ENCODE results near the gene CHRNB2. TPM values are rescaled to one million over a fixed set of nuclear protein-coding genes. Genes with fewer than 3 reads are reported as not detected.

CHRNB2 gene
- total RNA-seq, 2 donors from 2014 or later: 0.07 to 0.16 TPM

GRCh38 chr1:154589780-154590179, 22.2 kb downstream of the CHRNB2 start:
- no peaks in the 10 kb centered on the region for H3K27me3 ChIP-seq
- TF ChIP-seq CTCF (IDR thresholded peaks at IDR 0.05): no peak
- H3K9me3 ChIP-seq: no peaks in the 10 kb centered on the region
- H3K4me3 ChIP-seq: no peak overlapping the region
- H3K27ac ChIP-seq: no peak overlapping the region
- DNase-seq: no peak
- H3K9ac ChIP-seq (ENCODE audit: low read depth in 2 of 2, low read length in 2 of 2): no peak overlapping the region
- H3K36me3 ChIP-seq: peaks cover 57% of the 10 kb centered on the region
- no peaks in the 10 kb centered on the region for H3K4me1 ChIP-seq
- intact Hi-C loops (cut with DNase I): no loop called here

GRCh38 chr1:154590756-154591155, 23.2 kb downstream of the CHRNB2 start:
- no peak for TF ChIP-seq CTCF (IDR thresholded peaks at IDR 0.05)
- Histone ChIP-seq H3K36me3 (peaks cover 51% of the 10 kb centered on the region), H3K9me3 (no peaks in the 10 kb centered on the region), H3K4me1 (no peaks in the 10 kb centered on the region), H3K4me3 (no peak overlapping the region), H3K27me3 (no peaks in the 10 kb centered on the region), H3K9ac (ENCODE audit: low read depth in 2 of 2, low read length in 2 of 2) (no peak overlapping the region), H3K27ac (no peak overlapping the region)
- DNase-seq: no peak
- intact Hi-C loops (cut with DNase I): no loop called here

GRCh38 chr1:154591206-154591605, 23.6 kb downstream of the CHRNB2 start:
- Histone ChIP-seq H3K4me3 (no peak overlapping the region), H3K36me3 (peaks cover 49% of the 10 kb centered on the region), H3K4me1 (no peaks in the 10 kb centered on the region), H3K9me3 (no peaks in the 10 kb centered on the region), H3K27ac (no peak overlapping the region), H3K9ac (ENCODE audit: low read depth in 2 of 2, low read length in 2 of 2) (no peak overlapping the region), H3K27me3 (no peaks in the 10 kb centered on the region)
- no peak for TF ChIP-seq CTCF (IDR thresholded peaks at IDR 0.05)
- no peak for DNase-seq
- intact Hi-C loops (cut with DNase I): no loop called here

GRCh38 chr1:154593390-154593789, 25.8 kb downstream of the CHRNB2 start:
- intact Hi-C loops (cut with DNase I): no loop called here
- H3K9ac ChIP-seq (ENCODE audit: low read depth in 2 of 2, low read length in 2 of 2): no peak overlapping the region
- no peak for TF ChIP-seq CTCF (IDR thresholded peaks at IDR 0.05)

GRCh38 chr1:154594811-154595210, 27.2 kb downstream of the CHRNB2 start:
- TF ChIP-seq CTCF (IDR thresholded peaks at IDR 0.05): no peak
- Histone ChIP-seq H3K4me1 (no peaks in the 10 kb centered on the region), H3K27ac (no peak overlapping the region), H3K27me3 (no peaks in the 10 kb centered on the region), H3K4me3 (no peak overlapping the region), H3K9me3 (no peaks in the 10 kb centered on the region), H3K36me3 (peaks cover 32% of the 10 kb centered on the region), H3K9ac (ENCODE audit: low read depth in 2 of 2, low read length in 2 of 2) (no peak overlapping the region)
- intact Hi-C loops (cut with DNase I): no loop called here
- DNase-seq: no peak

More at GRCh38 chr1:154593390-154593789, 25.8 kb downstream of the CHRNB2 start:
- no peak overlapping the region for H3K27ac ChIP-seq
- H3K36me3 ChIP-seq: peaks cover 46% of the 10 kb centered on the region
- H3K4me3 ChIP-seq: no peak overlapping the region
- DNase-seq: no peak
- H3K4me1 ChIP-seq: no peaks in the 10 kb centered on the region
- no peaks in the 10 kb centered on the region for H3K9me3 ChIP-seq
- H3K27me3 ChIP-seq: no peaks in the 10 kb centered on the region

GRCh38 chr1:154595621-154596020, 28.0 kb downstream of the CHRNB2 start:
- H3K27ac ChIP-seq: no peak overlapping the region
- intact Hi-C loops (cut with DNase I): no loop called here
- H3K9ac ChIP-seq (ENCODE audit: low read depth in 2 of 2, low read length in 2 of 2): no peak overlapping the region
- DNase-seq: no peak
- H3K27me3 ChIP-seq: no peaks in the 10 kb centered on the region
- no peaks in the 10 kb centered on the region for H3K9me3 ChIP-seq
- TF ChIP-seq CTCF (IDR thresholded peaks at IDR 0.05): no peak
- no peak overlapping the region for H3K4me3 ChIP-seq
- no peaks in the 10 kb centered on the region for H3K4me1 ChIP-seq
- peaks cover 32% of the 10 kb centered on the region for H3K36me3 ChIP-seq
